ENCODE results near the gene ALDH1A1.
"Not testable (repeated sequence)": the region's sequence is repeated elsewhere in the genome, so short reads cannot be mapped to it uniquely, and the experiment has no call there.

ALDH1A1 gene

DNA sequence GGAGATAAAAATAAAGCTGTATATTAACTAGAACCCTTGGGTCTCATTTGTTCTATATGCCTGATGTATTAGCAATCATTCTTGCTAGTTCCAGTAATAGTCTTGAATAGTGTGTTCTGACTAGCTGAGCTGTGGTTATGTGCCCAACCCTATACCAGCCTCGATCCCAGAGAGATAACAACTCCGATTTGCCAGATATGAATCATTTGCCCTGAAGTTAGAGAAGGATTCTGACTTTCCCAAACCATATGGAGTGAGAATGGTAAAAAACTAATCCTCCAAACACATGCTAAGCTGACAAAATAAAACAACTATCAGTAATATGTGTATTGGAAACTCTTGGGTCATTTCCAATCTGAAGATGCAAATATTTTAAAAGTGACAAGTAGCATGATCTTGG, 64.8 kb downstream of the ALDH1A1 start:
- DNase-seq: no peak

DNA sequence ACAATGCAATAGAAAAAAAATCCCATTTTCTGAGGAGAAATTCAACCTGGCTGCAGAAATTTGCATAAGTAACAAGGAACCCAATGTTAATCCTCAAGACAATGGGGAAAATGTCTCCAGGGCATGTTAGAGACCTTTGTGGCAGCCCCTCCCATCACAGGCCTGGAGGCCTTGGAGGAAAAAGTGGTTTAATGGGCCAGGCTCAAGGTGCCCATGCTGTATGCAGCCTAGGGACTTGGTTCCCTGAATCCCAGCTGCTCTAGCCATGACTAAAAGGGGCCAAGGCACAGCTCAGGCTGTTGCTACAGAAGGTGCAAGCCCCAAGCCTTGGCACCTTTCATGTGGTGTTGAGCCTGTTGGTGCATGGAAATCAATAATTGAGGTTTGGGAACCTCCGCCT, 66.5 kb downstream of the ALDH1A1 start:
- no peak for DNase-seq

DNA sequence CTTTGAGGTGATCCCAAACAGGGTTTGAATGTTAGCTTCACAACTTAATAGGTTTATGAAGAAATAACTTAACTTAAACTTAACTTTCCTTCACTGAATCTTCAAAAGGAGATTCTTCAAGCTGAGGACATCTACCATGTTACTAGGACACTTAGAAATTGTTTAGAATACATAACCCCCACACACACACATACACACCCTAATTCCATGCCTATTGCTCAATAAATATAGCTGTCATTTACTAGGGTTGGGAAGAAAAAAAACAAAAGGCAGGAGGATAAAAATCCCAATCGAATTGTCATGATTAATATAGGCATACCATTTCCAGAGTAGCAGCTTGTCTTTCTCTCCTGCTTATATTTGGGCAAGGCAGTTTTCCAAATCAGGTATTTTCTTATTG, 68.3 kb downstream of the ALDH1A1 start:
- DNase-seq: no peak

DNA sequence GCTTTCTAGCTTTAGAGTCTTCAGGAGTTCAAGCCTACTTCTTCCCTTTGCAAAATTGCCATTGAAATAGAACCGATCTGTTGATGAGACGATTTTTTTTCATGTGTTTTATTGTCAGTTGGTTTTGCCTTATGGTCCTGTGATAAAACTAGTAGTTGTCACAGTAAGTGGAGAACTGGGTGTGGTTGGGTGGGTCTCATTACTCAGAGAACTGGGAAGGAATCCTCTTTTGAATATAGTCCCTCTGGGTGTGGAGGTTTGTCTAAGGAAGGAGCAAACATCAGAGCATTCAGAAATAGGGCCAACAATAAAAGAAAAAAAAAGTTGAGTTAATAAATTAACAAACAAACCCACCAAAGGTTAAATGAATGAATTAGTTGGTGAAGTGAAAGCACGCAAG, 69.0 kb downstream of the ALDH1A1 start:
- no peak for DNase-seq

DNA sequence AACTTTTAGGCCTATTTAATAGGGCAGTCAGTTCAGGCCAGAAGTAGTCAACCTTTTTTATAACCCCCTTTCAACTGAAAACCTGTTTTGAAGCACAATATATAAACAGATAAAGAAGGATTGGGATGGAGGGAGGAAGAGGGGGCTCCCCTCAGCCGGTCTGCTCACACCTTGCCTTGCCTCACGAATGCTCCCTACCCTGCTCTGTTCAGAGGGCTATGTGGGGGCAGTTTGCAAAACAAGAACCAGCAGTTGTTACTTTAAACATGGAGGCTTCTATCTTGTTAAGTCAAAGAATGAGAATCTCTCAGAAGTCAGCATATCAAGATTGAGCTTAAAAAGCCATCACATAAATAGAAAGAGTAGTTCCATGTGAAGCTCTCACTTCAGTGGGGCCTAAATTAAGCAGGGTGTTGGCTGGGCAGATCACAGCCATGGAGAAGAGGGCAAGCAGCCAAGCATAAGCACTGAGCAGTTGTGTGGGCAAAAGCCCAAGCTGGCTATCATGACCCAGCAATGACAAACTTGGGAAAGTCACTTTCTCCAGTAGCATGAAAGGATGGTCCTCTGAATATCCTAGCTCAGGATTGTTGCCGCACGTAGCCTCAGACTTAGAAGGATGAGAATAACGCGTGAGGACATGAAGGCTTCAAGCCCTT, 70.6 kb downstream of the ALDH1A1 start:
- no peak for DNase-seq

DNA sequence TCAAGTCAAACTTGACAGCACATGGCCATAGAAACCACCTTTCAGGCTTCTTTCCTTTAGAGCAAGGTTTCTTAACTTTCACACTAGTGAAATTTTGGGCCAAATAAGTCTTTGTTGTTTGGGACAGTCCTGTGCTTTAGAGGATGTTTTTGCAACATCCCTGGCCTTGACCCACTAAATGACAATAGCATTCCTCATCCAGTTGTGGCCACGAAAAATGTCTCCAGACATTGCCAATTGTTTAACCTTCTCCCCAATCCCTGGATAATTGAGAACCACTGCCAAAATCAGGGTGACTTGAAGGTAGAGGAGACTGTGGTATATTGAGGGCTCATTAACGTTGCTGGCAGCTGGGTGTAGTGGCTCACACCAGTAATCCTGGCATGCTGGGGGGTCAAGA, 72.0 kb downstream of the ALDH1A1 start:
- DNase-seq: no peak

DNA sequence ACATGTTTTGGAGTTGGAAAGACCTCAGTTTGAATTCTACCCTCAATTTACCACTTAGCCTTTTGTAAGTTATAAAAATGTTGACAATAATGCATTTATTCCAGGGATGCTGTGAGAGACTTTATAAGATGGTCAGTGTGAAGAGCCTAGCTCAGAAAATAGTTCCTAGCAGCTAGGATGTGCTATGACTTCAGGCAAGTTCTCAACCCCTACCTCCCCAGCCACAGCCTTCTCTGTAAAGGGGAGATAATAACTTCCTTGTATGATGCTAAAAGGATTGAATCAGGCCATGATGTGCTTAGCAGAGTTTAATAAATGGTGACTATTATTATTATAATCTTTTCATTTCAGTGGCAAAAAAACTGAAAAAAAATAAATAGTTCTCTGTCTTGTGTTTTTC, 77.6 kb downstream of the ALDH1A1 start:
- DNase-seq: no peak

DNA sequence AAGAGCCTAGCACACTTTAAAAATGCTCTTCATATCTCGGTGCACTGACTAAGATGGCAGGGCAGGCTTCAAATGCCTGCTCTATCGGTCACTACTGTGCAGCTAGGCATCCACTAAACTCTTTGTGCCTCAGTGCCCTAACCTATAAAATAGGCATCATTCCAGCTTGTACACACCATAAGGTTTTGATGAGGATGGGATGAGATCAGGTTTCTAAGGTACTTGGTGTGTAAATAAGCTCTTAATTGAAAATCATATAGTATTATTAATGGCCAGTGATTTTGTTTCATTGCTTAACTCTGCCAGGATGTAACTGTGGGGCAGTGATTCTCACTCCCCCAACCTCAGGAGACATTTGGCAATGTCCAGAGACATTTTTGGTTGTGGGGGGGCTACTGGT, 78.5 kb downstream of the ALDH1A1 start:
- no peak for DNase-seq

DNA sequence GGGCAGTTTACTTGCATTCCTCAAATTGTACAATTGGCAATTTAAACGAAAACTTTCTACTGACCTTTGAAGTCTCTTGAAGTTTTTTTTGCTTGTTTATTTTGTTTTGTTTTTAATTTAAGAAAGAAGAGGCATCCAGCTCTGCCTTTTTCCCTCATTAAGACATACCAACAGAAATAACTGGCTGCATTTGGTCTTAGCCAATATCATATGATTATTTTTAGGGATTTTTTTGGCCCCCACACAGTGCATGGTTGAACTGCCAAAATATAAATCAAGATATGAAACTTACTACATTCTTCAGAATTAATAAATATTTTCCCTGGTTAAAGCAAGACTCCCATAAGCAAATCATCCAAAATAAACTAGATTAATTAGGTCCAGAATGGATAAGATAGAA, 79.4 kb downstream of the ALDH1A1 start:
- no peak for DNase-seq

DNA sequence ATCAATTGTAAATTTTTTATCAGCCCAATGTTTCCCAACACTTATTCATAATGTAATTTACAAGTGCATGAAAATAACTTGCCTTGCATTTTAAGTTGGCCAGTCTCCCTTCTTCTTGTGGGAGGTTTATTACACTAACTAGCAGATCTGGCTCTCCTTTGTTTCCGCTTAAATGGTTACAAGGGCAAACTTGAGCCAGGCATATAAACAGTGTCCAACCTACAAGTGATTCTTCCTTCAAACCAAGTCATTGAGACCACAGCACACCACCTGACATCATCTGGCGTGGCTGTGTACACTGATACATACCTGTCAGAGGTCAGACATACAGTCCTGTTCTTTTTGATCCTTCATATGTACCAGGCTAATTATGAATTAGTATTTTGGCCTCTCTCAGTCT, 80.1 kb downstream of the ALDH1A1 start:
- no peak for DNase-seq

DNA sequence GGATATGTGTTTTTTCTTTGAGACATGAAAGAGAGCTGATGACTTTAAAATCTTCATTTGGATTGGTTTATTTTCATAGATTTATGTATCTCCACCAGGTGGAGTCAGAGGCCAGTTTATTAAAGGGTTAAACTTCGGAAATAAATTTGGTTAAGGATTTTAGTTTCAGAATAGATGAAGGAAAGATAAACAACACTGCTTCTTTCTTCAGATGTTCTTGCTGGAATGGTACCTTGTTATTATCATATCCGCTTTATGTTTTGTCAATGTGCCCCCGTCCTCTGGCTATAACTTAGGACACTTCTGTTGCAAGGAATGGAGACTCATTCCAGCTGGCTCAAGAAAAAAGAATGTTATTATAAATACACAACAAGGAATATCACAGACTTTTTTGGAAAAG, 81.2 kb downstream of the ALDH1A1 start:
- DNase-seq: no peak

DNA sequence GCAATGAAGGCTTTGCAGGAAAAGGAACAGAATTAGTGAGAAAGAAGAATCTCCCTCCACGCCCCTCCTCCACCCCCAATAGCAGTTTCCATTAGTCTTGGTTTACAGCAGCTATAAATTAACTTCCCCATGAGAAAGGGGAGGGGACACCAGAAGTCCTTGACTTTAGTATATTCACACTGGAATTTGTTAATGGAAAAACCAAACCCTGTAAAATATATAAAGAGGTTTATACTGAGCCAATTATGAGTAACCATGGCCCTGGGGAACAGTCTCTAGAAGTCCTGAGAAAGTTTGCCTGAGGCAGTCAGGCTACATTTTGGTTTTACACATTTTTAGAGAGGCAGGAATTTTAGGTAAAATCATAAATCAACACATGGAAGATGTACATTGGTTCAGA, 88.5 kb downstream of the ALDH1A1 start:
- DNase-seq: no peak

DNA sequence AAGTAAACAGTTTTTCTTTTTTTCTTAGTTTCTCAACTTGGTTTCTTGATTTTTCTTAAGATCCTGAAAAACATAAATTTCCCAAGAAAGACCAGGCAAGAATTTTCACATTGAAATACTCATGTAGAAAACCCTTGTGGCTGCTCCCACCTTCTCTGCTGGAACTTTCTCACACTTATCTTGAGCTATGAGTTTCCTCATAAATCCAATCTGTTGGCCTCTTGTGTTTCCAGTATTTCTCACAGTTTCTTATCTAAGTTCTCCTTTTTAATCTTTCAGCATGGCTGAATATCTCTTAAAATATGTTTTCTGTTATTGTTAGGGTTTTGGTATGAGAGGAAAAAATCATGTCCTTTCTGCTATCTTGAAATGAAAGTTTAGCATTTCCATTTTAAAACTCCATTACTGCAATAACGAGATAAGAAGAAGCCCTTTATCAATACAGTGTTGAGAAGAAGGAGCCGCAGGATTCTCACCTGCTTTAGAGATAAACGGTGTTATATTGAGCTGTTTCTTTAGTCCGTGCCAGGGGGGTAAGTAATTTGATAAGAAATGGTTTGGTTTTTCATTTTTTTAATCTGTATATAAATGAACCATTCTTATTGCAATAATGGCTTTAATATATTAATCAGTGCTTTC, 89.3 kb downstream of the ALDH1A1 start:
- DNase-seq: no peak

DNA sequence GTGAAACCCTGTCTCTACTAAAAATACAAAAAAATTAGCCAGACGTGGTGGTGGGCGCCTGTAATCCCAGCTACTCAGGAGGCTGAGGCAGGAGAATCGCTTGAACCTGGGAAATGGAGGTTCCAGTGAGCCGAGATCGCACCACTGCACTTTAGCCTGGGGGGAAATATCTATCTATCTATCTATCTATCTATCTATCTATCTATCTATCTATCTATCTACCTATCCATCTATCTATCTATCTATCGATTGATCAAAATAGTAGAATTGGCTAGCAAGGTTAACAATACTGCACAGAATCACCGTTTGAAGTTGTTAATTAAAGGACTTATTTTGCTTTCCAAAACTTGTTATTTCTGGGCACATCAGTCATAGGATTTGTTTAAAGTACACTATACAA, 90.1 kb downstream of the ALDH1A1 start:
- DNase-seq: not testable (repeated sequence)

DNA sequence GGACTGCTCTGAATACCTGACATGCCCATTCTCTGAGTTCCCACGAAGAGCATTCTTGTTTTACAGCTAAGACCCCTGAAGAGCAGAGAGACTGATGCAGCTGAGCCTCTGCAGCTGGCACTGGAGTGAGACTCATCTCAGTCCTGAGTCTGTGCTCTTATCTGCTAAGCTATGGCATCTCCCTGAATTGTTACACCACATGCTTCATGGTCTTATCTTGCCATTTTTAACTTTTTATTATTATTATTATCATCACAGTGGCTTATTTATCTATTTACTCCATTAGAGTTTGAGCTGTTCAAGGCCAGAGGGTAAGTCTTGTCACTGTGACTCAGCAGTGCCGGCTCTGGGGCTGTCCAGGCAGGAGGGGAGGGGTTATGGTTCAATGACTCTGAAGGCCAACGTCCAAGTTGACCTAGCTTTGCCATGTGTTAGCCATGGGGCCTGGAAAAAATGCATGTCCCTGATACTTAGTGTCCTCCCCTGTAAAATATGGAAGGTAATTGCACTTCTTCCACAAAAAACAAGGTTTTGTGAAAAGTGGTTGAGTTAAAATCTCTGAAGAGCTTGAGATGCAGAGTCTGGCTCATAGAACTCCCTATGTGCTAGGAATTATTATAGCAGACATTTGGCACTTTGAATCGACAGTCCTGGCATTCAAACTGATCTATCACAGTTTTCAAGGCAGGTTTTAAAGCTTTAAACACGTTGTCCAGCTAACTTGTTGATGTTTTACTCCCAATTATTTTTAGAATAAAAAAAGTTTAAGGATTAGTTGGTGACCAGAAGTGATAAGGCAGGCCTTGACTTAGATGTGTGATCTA, 94.6 kb downstream of the ALDH1A1 start:
- no peak for DNase-seq

DNA sequence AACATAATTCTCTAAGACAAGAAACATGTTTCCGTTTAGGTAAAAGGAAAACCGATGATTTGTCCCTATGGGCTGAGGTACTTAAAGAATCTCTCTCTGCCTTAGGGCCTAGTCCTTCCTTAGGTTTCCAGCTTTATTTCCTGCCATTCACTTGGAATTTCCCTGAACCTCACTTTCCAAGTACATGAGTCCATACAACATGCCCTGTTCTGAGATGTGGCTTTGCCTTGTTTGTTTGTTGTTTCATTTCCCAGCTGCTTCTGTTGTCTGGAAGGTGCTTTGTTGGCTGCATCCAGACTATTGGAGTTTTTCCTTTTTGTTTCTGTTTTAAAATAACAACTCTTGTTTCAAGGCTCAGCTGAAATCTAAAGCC, 95.2 kb downstream of the ALDH1A1 start:
- no peak for DNase-seq

DNA sequence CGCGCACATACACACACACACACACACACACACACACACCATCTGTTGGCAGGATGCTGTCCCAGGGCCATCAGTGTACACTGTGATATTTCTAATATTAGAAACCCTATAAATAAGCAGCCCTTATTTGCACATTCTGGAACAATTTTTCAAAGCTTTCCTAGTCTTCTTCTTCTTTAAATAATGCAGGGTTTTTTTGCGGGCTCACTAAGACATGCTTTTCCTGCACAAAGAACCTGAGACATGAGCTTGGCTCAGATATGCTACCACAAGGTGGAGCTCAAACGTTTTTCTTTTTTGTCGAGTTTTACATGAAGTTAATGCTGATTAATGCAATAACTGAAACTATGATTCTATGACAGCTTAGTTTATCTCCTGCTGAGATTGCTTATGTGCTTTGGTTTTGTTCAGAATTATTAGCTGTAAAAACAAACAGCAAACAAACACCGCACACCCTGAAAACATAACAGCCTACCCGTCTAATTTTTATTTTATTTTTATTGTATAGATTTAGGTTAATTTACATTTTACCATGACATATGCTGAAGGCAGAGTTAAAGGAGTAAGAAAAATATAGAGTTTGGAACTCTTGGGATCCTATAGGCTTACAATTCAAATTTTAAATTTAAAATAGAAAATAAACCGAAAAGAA, 95.8 kb downstream of the ALDH1A1 start:
- no peak for DNase-seq

DNA sequence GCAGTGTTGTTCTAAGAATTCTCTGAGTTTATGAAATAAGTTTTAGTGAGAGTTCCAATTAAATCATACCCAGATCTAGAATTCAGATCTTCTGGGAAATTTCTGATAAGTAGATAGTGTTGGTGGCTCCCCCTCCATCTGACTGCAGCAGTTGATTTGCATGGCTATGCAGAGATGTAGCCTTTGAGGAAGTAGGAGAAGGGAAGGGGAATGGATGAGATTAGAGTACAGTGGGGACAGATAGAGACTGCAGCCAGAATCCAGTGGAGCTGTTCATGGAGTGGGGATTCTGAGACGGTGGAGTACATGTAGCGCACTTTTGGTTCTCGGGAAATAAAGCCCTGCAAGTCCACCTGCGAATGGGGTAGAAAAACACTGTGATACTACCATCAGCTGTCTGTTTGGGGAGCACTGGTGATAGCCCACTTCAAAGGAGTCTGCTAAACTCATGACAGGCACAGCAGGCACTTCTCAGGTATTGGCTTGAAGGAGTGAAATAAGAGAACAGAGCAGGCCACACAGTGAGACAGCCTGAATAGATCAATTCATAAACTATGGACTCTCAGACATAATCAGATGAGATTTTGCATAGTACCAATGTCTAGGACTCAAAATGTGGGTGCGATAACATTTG, 96.8 kb downstream of the ALDH1A1 start:
- no peak for DNase-seq

DNA sequence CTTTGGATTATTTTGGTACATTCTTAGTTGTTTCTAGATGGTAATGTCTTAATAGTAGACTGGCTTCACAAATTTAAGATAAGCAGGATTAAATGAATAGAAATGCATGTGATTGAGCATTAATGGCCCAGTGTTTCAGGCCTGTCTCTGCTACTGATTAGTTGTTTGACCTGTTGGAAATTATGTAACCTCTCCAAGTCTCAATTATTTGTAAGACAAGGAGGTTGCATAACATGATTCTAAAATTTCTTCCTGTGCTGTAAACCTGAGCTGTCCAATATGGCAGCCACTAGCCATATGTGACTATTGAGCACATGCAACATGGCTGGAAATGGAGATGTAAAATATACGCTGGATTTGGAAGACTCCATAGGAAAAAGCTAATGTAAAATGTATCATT, 97.5 kb downstream of the ALDH1A1 start:
- DNase-seq: no peak

All from NCI-H510A (cell line).